Heart right ventricle (tissue), 16 donors: ENCODE measurements around the gene UBE2O. TPM values are rescaled to one million over a fixed set of nuclear protein-coding genes. Genes with fewer than 3 reads are reported as not detected.
"Not testable (repeated sequence)": the region's sequence is repeated elsewhere in the genome, so short reads cannot be mapped to it uniquely, and the experiment has no call there.

Source experiments
- ATAC-seq, 8 donors: fragments of 200-7000 bp; cut with Tn5 transposase; one replicate each; pipeline ENCODE4 v1.9.1; 2020; ENCODE audit warnings: mild to moderate bottlenecking in 8 of 8, moderate library complexity in 8 of 8, moderate number of reproducible peaks in 1 of 8
- DNase-seq, 2 donors: peaks; one replicate each; pipeline ENCODE4 v3.0.0-alpha.2; 2020
- H3K27ac ChIP-seq, 10 donors: fragments of 200-600 bp; sonication (generic) in 2 of 10; one replicate each; pipeline versions ENCODE4 v1.5.0 to v1.8.0; 2020 to 2022; ENCODE audit warnings: mild to moderate bottlenecking in 3 of 10
- H3K27me3 ChIP-seq, 7 donors: fragments of 200-600 bp; one replicate each; pipeline ENCODE4 v1.8.0; 2021 to 2022; ENCODE audit warnings: mild to moderate bottlenecking in 2 of 7
- H3K36me3 ChIP-seq, 9 donors: fragments of 200-600 bp; sonication (generic) in 1 of 9; one replicate each; pipeline versions ENCODE4 v1.5.0 to v1.8.0; 2020 to 2022; ENCODE audit warnings: mild to moderate bottlenecking in 2 of 9
- H3K4me1 ChIP-seq, 9 donors: fragments of 200-600 bp; sonication (generic) in 1 of 9; one replicate each; pipeline versions ENCODE4 v1.5.0 to v1.8.0; 2020 to 2022; ENCODE audit warnings: mild to moderate bottlenecking in 4 of 9
- H3K4me3 ChIP-seq, 10 donors: fragments of 200-600 bp; sonication (generic) in 2 of 10; one replicate each; pipeline versions ENCODE4 v1.5.0 to v1.8.0; 2020 to 2022; ENCODE audit warnings: mild to moderate bottlenecking in 7 of 10, moderate library complexity in 2 of 10
- H3K9me3 ChIP-seq, 11 donors: fragments of 200-600 bp in 10 of 11; sonication (generic) in 2 of 11; one replicate each; pipeline versions ENCODE4 v1.5.0 to v1.8.0; 2013 to 2022; ENCODE audit warnings: mild to moderate bottlenecking in 2 of 11, control low read depth in 1 of 11, moderate library complexity in 1 of 11
- CTCF ChIP-seq, 9 donors: fragments of 200-600 bp; sonication (generic) in 2 of 9; IDR thresholded peaks; one replicate each; pipeline versions ENCODE4 v1.5.0 to v1.8.0; 2021 to 2022; ENCODE audit warnings: antibody characterized with exemption in 9 of 9, mild to moderate bottlenecking in 5 of 9, moderate library complexity in 1 of 9
- WGBS, 2 donors: extraction: QIAGEN DNeasy Blood & Tissue Kit; methylation state at CpG; one replicate each; pipeline ENCODE4 v1.1.7; 2013; ENCODE audit warnings: inconsistent platforms in 1 of 2; 5-methylcytosine and 5-hydroxymethylcytosine counted together
- intact Hi-C, 10 donors: fragments of 100-400 bp; cut with DNase I; formaldehyde crosslinking; loops; one replicate each; pipeline versions ENCODE4 v1.11.1 to v1.14.2; 2022
- polyA plus RNA-seq, 2 donors: library from polyadenylated mRNA; stranded (reverse); fragments of 200-250 nt; gene quantifications; one replicate each; pipeline ENCODE4 v1.2.3, GENCODE V29; 2013
- total RNA-seq, 10 donors: library from RNA; stranded (reverse); fragmentation: NEBNext Ultra II Directional in 3 of 10; extraction: Animal tissue kit (Norgen Biotek cat#: 25700) in 3 of 10; gene quantifications; one replicate each; pipeline versions ENCODE4 v1.2.1 to v1.2.4, GENCODE V29; 2021 to 2023
- donor health status: Arrhythmogenic right ventricular cardiomyopathy.
- donor health status: ischemic (EF 13 %, LVEDD 7.1; RV severe dilation, severe dysfunction).
- donor health status: healthy with polysubstance abuse.
- donor health status: DM: no; HTN: yes; CAD: no.
- donor health status: DM: no; HTN: no; CAD: no.
- donor health status: ischemic (EF 25% LVEDD 6.9; RV normal size, moderate dysfunction).
- donor health status: ischemic (EF 25% LVEDD 5.7; RV mildly dilated, moderate dysfunction).
- donor health status: healthy.
- donor health status: DM: yes; HTN: yes; CAD: no.
- donor health status: Ischemic cardiomyopathy.
- donor health status: ischemic (EF 35%, LVEDD 5.7; RV mildly dilated, moderate dysfunction).
- donor health status: nonischemic (EF 11% LVEDD 7.7; RV severe dilation, severe dysfunction).
- donor health status: DM: yes; HTN: yes; CAD: no.
- donor health status: PGD.
- donor health status: ischemic (EF 29% LVEDD 5.4; RV normal size, mild dysfunction).
- donor health status: nonischemic (EF 23%, LVEDD 6.1; RV moderate dilation, normal function).

UBE2O gene
- total and polyA plus RNA-seq, 12 donors, result 9.1 to 39.0 (median 34.3) TPM

- Histone ChIP-seq H3K4me3 (peak overlapping the region in 3 of 10 donors; percentile 88 to 95 (median 91)), H3K27me3 (no peaks in the 10 kb centered on the region), H3K27ac (peak overlapping the region in 7 of 10 donors; percentile 0 to 67 (median 24)), H3K36me3 (peaks cover 0 to 23% (median 16%) of the 10 kb centered on the region in 9 donors), H3K9me3 (no peaks in the 10 kb centered on the region), H3K4me1 (peaks cover 0 to 28% (median 24%) of the 10 kb centered on the region in 9 donors)
- DNase-seq, result no peak
- ATAC-seq, result no peak
- 61 to 64% methylated on average over 9 of the region's 9 CpGs for WGBS, 2 donors
- TF ChIP-seq CTCF (IDR thresholded peaks at IDR 0.05), result no peak
- intact Hi-C loops, result loop anchor here in 5 of 10 donors (5.0 kb wide), 4 partner anchors 34 to 46 kb away; no protein-coding TSS in a partner anchor
These were observed 101.4 kb downstream of the UBE2O start for GRCh38 chr17:76351526-76352071.

- 96 to 97% methylated on average over 5 of the region's 5 CpGs for WGBS, 2 donors
- intact Hi-C loops, result loop anchor here in 5 of 10 donors (5.0 kb wide), 4 partner anchors 33 to 47 kb away; no protein-coding TSS in a partner anchor
These were observed 102.5 kb downstream of the UBE2O start for GRCh38 chr17:76350463-76350862.

GRCh38 chr17:76346936-76347335 lies 106.0 kb downstream of the UBE2O start:
- DNase-seq, H3K27me3 ChIP-seq, ATAC-seq, H3K27ac ChIP-seq, H3K9me3 ChIP-seq, H3K4me3 ChIP-seq, H3K4me1 ChIP-seq, intact Hi-C loops: not testable (repeated sequence)
- peaks cover 0 to 67% (median 32%) of the 10 kb centered on the region in 9 donors for H3K36me3 ChIP-seq
- 94 to 95% methylated on average over 11 of the region's 11 CpGs for WGBS, 2 donors

More at GRCh38 chr17:76350463-76350862, 102.5 kb downstream of the UBE2O start:
- Histone ChIP-seq H3K27ac (no peak overlapping the region), H3K4me1 (peaks cover 0 to 28% (median 24%) of the 10 kb centered on the region in 9 donors), H3K27me3 (no peaks in the 10 kb centered on the region), H3K9me3 (no peaks in the 10 kb centered on the region), H3K4me3 (no peak overlapping the region), H3K36me3 (peaks cover 0 to 34% (median 16%) of the 10 kb centered on the region in 9 donors)
- TF ChIP-seq CTCF (IDR thresholded peaks at IDR 0.05), result no peak
- ATAC-seq (no peak), DNase-seq (no peak)

GRCh38 chr17:76345377-76345974 lies 107.5 kb downstream of the UBE2O start:
- Histone ChIP-seq H3K4me1 (no peaks in the 10 kb centered on the region), H3K27ac (no peak overlapping the region), H3K4me3 (no peak overlapping the region), H3K36me3 (peaks cover 0 to 79% (median 33%) of the 10 kb centered on the region in 9 donors), H3K9me3 (no peaks in the 10 kb centered on the region), H3K27me3 (no peaks in the 10 kb centered on the region)
- no peak for TF ChIP-seq CTCF (IDR thresholded peaks at IDR 0.05)
- intact Hi-C loops, result no loop called here
- ATAC-seq (no peak), DNase-seq (no peak)
- WGBS, 2 donors, result 94% methylated on average over 14 of the region's 14 CpGs

- Histone ChIP-seq H3K27ac (no peak overlapping the region), H3K4me3 (no peak overlapping the region), H3K9me3 (no peaks in the 10 kb centered on the region), H3K36me3 (peaks cover 0 to 85% (median 30%) of the 10 kb centered on the region in 9 donors), H3K27me3 (no peaks in the 10 kb centered on the region), H3K4me1 (peaks cover 0 to 4% (median 2%) of the 10 kb centered on the region in 9 donors)
- no peak for TF ChIP-seq CTCF (IDR thresholded peaks at IDR 0.05)
- ATAC-seq (no peak), DNase-seq (no peak)
- intact Hi-C loops, result no loop called here
- 91% methylated on average over 7 of the region's 7 CpGs for WGBS, 2 donors
These were observed 109.8 kb downstream of the UBE2O start for GRCh38 chr17:76343106-76343505.
